ENCODE measurements around the gene GJD4.

Gene GJD4

GRCh38 chr10:35579116-35579515 is 26.0 kb upstream of the GJD4 start:
- DNase-seq (ENCODE audit: low read depth): no peak

GRCh38 chr10:35579726-35580422 is 25.3 kb upstream of the GJD4 start:
- no peak for DNase-seq (ENCODE audit: low read depth)

- no peak for DNase-seq (ENCODE audit: low read depth)
Observed at GRCh38 chr10:35580423-35580770, 24.7 kb upstream of the GJD4 start.

GRCh38 chr10:35581655-35582054 is 23.5 kb upstream of the GJD4 start:
- no peak for DNase-seq (ENCODE audit: low read depth)

GRCh38 chr10:35584946-35585345 is 20.2 kb upstream of the GJD4 start:
- no peak for DNase-seq (ENCODE audit: low read depth)

GRCh38 chr10:35585356-35585755 is 19.8 kb upstream of the GJD4 start:
- DNase-seq (ENCODE audit: low read depth): no peak

GRCh38 chr10:35585903-35586535 is 19.1 kb upstream of the GJD4 start:
- DNase-seq (ENCODE audit: low read depth): no peak

- DNase-seq (ENCODE audit: low read depth): no peak
Observed at GRCh38 chr10:35588836-35589235, 16.3 kb upstream of the GJD4 start.

- DNase-seq (ENCODE audit: low read depth): no peak
Observed at GRCh38 chr10:35592441-35592840, 12.7 kb upstream of the GJD4 start.

GRCh38 chr10:35594115-35595079 is 10.7 kb upstream of the GJD4 start:
- DNase-seq (ENCODE audit: low read depth): no peak

GRCh38 chr10:35595106-35595505 is 10.0 kb upstream of the GJD4 start:
- DNase-seq (ENCODE audit: low read depth): no peak

- no peak for DNase-seq (ENCODE audit: low read depth)
Observed at GRCh38 chr10:35598379-35598778, 6.8 kb upstream of the GJD4 start.

GRCh38 chr10:35600193-35600592 is 4.9 kb upstream of the GJD4 start:
- no peak for DNase-seq (ENCODE audit: low read depth)

- peak; percentile 47 for DNase-seq (ENCODE audit: low read depth)
Observed at GRCh38 chr10:35606430-35606829, 1.3 kb downstream of the GJD4 start.

- DNase-seq (ENCODE audit: low read depth): no peak
Observed at GRCh38 chr10:35607475-35608327, 2.6 kb downstream of the GJD4 start.

GRCh38 chr10:35608328-35608672 is 3.2 kb downstream of the GJD4 start:
- DNase-seq (ENCODE audit: low read depth): no peak

- no peak for DNase-seq (ENCODE audit: low read depth)
Observed at GRCh38 chr10:35611750-35612149, 6.6 kb downstream of the GJD4 start.

GRCh38 chr10:35612385-35613106 is 7.4 kb downstream of the GJD4 start:
- DNase-seq (ENCODE audit: low read depth): no peak

GRCh38 chr10:35613107-35613440 is 7.9 kb downstream of the GJD4 start:
- DNase-seq (ENCODE audit: low read depth): no peak

GRCh38 chr10:35613597-35614226 is 8.6 kb downstream of the GJD4 start:
- DNase-seq (ENCODE audit: low read depth): peak; percentile 37

- DNase-seq (ENCODE audit: low read depth): no peak
Observed at GRCh38 chr10:35614312-35614711, 9.2 kb downstream of the GJD4 start.

All from iris pigment epithelial cell (primary cell).